GM19035 (cell line): Measurements from ENCODE around the gene PPP2R5E.
"Not testable (repeated sequence)": the region's sequence is repeated elsewhere in the genome, so short reads cannot be mapped to it uniquely, and the experiment has no call there.

Experiments used
- ATAC-seq: cut with Tn5 transposase; IDR thresholded peaks from one replicate; pipeline ENCODE4 v1.9.1; 2021; ENCODE audit not compliant: unreplicated experiment

Gene PPP2R5E

GRCh38 chr14:63543000-63543825 is at the start of gene PPP2R5E:
TSS of gene PPP2R5E (minus strand) at chr14:63543377. CDS start at chr14:63539685, 3,692 bp downstream.
- ATAC-seq = peak; percentile 97

- not testable (repeated sequence) for ATAC-seq
These were observed 39.9 kb upstream of the PPP2R5E start for GRCh38 chr14:63583046-63583445.

GRCh38 chr14:63581491-63581890 is 38.3 kb upstream of the PPP2R5E start:
- ATAC-seq = no peak

GRCh38 chr14:63578300-63578699 is 35.1 kb upstream of the PPP2R5E start:
- ATAC-seq = no peak

GRCh38 chr14:63573581-63573980 is 30.4 kb upstream of the PPP2R5E start:
- no peak for ATAC-seq

- no peak for ATAC-seq
These were observed 22.3 kb upstream of the PPP2R5E start for GRCh38 chr14:63565448-63565847.

- no peak for ATAC-seq
These were observed 21.1 kb upstream of the PPP2R5E start for GRCh38 chr14:63564318-63564717.

- no peak for ATAC-seq
These were observed 20.3 kb upstream of the PPP2R5E start for GRCh38 chr14:63563370-63564026.

GRCh38 chr14:63562405-63562804 is 19.2 kb upstream of the PPP2R5E start:
- no peak for ATAC-seq

- no peak for ATAC-seq
These were observed 12.4 kb upstream of the PPP2R5E start for GRCh38 chr14:63555572-63555971.

- no peak for ATAC-seq
These were observed 8.2 kb upstream of the PPP2R5E start for GRCh38 chr14:63551332-63551731.

GRCh38 chr14:63547798-63548335 is 4.7 kb upstream of the PPP2R5E start:
- ATAC-seq = no peak

GRCh38 chr14:63545431-63545830 is 2.3 kb upstream of the PPP2R5E start:
- ATAC-seq = no peak

GRCh38 chr14:63544591-63545299 is 1.6 kb upstream of the PPP2R5E start:
- no peak for ATAC-seq

GRCh38 chr14:63543826-63544406 is 739 bp upstream of the PPP2R5E start:
- ATAC-seq = no peak

GRCh38 chr14:63542231-63542999 is 762 bp downstream of the PPP2R5E start:
- ATAC-seq = peak; percentile 11

- ATAC-seq = no peak
These were observed 7.3 kb downstream of the PPP2R5E start for GRCh38 chr14:63535918-63536317.

GRCh38 chr14:63533474-63533873 is 9.7 kb downstream of the PPP2R5E start:
- ATAC-seq = no peak

- peak; percentile 95 for ATAC-seq
These were observed 18.5 kb downstream of the PPP2R5E start for GRCh38 chr14:63524537-63525155.
